ENCODE measurements around the gene LRRC4B.
"Not testable (repeated sequence)": the region's sequence is repeated elsewhere in the genome, so short reads cannot be mapped to it uniquely, and the experiment has no call there.

LRRC4B gene

GRCh38 chr19:50489461-50490011 lies 78.7 kb downstream of the LRRC4B start:
- DNase-seq (ENCODE audit: low read depth in 2 of 3, low spot score in 1 of 3), result no peak

GRCh38 chr19:50488389-50489194 lies 79.6 kb downstream of the LRRC4B start:
- DNase-seq (ENCODE audit: low read depth in 2 of 3, low spot score in 1 of 3), result no peak

- DNase-seq (ENCODE audit: low read depth in 2 of 3, low spot score in 1 of 3), result peak; percentile 63 to 76 (median 65)
Observed at GRCh38 chr19:50486823-50487515, 81.3 kb downstream of the LRRC4B start.

- DNase-seq (ENCODE audit: low read depth in 2 of 3, low spot score in 1 of 3), result no peak
Observed at GRCh38 chr19:50485284-50485955, 82.8 kb downstream of the LRRC4B start.

- DNase-seq (ENCODE audit: low read depth in 2 of 3, low spot score in 1 of 3), result no peak
Observed at GRCh38 chr19:50482916-50483315, 85.3 kb downstream of the LRRC4B start.

GRCh38 chr19:50482271-50482855 lies 85.9 kb downstream of the LRRC4B start:
- DNase-seq (ENCODE audit: low read depth in 2 of 3, low spot score in 1 of 3), result no peak

GRCh38 chr19:50481351-50482149 lies 86.7 kb downstream of the LRRC4B start:
- no peak for DNase-seq (ENCODE audit: low read depth in 2 of 3, low spot score in 1 of 3)

GRCh38 chr19:50480281-50481111 lies 87.7 kb downstream of the LRRC4B start:
- no peak for DNase-seq (ENCODE audit: low read depth in 2 of 3, low spot score in 1 of 3)

GRCh38 chr19:50479761-50480251 lies 88.4 kb downstream of the LRRC4B start:
- DNase-seq (ENCODE audit: low read depth in 2 of 3, low spot score in 1 of 3), result no peak

- DNase-seq (ENCODE audit: low read depth in 2 of 3, low spot score in 1 of 3), result no peak
Observed at GRCh38 chr19:50478901-50479715, 89.1 kb downstream of the LRRC4B start.

- DNase-seq (ENCODE audit: low read depth in 2 of 3, low spot score in 1 of 3), result no peak
Observed at GRCh38 chr19:50477751-50478515, 90.3 kb downstream of the LRRC4B start.

- no peak for DNase-seq (ENCODE audit: low read depth in 2 of 3, low spot score in 1 of 3)
Observed at GRCh38 chr19:50476907-50477238, 91.4 kb downstream of the LRRC4B start.

- DNase-seq (ENCODE audit: low read depth in 2 of 3, low spot score in 1 of 3), result peak; percentile 89 to 94 (median 94)
Observed at GRCh38 chr19:50476224-50476906, 91.9 kb downstream of the LRRC4B start, which contains the start of the genes EMC10 and GARIN5A. EMC10 (plus strand) TSS chr19:50476507; CDS start chr19:50476545, 38 bp downstream. GARIN5A (minus strand) TSS chr19:50476848; CDS start chr19:50476388, 460 bp downstream.

- DNase-seq (ENCODE audit: low read depth in 2 of 3, low spot score in 1 of 3), result no peak
Observed at GRCh38 chr19:50475736-50476223, 92.5 kb downstream of the LRRC4B start.

GRCh38 chr19:50475101-50475568 lies 93.1 kb downstream of the LRRC4B start:
- DNase-seq (ENCODE audit: low read depth in 2 of 3, low spot score in 1 of 3), result no peak

GRCh38 chr19:50473336-50473735 lies 94.9 kb downstream of the LRRC4B start:
- DNase-seq (ENCODE audit: low read depth in 2 of 3, low spot score in 1 of 3), result not testable (repeated sequence)

- no peak for DNase-seq (ENCODE audit: low read depth in 2 of 3, low spot score in 1 of 3)
Observed at GRCh38 chr19:50468818-50469217, 99.4 kb downstream of the LRRC4B start.
